HEK293T (cell line): ENCODE measurements around the gene FAM210B.

Experiments
- ARNT ChIP-seq: fragments of 450-650 bp; IDR thresholded peaks from 2 replicates; pipeline ENCODE4 v1.6.1; 2017; ENCODE audit warnings: mild to moderate bottlenecking
- BHLHE40 ChIP-seq: fragments of 450-650 bp; IDR thresholded peaks from 2 replicates; pipeline ENCODE4 v1.6.1; 2016; ENCODE audit warnings: mild to moderate bottlenecking, moderate library complexity, borderline replicate concordance
- HDGF ChIP-seq: fragments of 450-650 bp; IDR thresholded peaks from 2 replicates; pipeline ENCODE4 v1.6.1; 2017; ENCODE audit warnings: antibody characterized with exemption, borderline replicate concordance
- L3MBTL2 ChIP-seq: fragments of 450-650 bp; conservative IDR thresholded peaks from 2 replicates; pipeline ENCODE4 v1.6.1; 2016; ENCODE audit warnings: mild to moderate bottlenecking
- LEF1 ChIP-seq: fragments of 450-650 bp; IDR thresholded peaks from 2 replicates; pipeline ENCODE4 v1.6.1; 2017; ENCODE audit warnings: mild to moderate bottlenecking, borderline replicate concordance
- SUZ12 ChIP-seq: fragments of 450-650 bp; IDR thresholded peaks from 2 replicates; pipeline ENCODE4 v1.6.1; 2016; ENCODE audit warnings: mild to moderate bottlenecking
- TARDBP ChIP-seq: fragments of 450-650 bp; IDR thresholded peaks from 2 replicates; pipeline ENCODE4 v1.6.1; 2016
- ZNF384 ChIP-seq: fragments of 450-650 bp; IDR thresholded peaks from 2 replicates; pipeline ENCODE4 v1.6.1; 2016
- TF ChIP-seq, protein P1 (sequence below): fragments of 450-650 bp; IDR thresholded peaks from 2 replicates; pipeline ENCODE4 v1.6.1; 2016

DNA sequence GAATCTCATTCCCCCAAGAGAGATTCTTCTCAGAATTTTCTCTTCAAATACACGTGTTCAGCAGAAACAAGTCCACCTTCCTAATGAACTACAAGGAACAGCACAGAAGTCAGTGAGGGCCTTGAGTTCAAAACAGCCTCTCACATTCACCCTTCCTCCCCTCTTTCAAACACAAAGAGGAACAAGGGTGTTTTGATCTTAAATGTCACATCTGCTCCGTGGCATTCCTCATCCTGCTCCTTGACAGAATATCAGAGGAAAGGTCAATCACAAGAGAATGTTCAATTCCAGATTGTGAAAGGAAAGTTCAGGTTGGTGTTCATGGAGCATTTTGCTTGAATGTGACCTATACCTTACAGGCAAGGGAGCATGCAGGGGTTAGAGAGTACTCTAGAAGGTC lies 35.6 kb upstream of the FAM210B start:
- TF ChIP-seq HDGF (no peak), BHLHE40 (no peak), TARDBP (no peak), ARNT (no peak), LEF1 (no peak), ZNF384 (no peak), SUZ12 (no peak), L3MBTL2 (no peak)
- TF ChIP-seq, protein P1, sequence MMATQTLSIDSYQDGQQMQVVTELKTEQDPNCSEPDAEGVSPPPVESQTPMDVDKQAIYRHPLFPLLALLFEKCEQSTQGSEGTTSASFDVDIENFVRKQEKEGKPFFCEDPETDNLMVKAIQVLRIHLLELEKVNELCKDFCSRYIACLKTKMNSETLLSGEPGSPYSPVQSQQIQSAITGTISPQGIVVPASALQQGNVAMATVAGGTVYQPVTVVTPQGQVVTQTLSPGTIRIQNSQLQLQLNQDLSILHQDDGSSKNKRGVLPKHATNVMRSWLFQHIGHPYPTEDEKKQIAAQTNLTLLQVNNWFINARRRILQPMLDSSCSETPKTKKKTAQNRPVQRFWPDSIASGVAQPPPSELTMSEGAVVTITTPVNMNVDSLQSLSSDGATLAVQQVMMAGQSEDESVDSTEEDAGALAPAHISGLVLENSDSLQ = no peak
